AG09319 (cell line): Measurements from ENCODE around the gene DSC3.
"Not testable (repeated sequence)": the region's sequence is repeated elsewhere in the genome, so short reads cannot be mapped to it uniquely, and the experiment has no call there.

Experiments used
- DNase-seq: peaks from one replicate; pipeline ENCODE4 v3.0.0-alpha.2; 2010; ENCODE audit warnings: low read depth; ENCODE audit errors: extremely low read depth
- TF ChIP-seq, protein P1 (sequence below): IDR thresholded peaks from 2 replicates; pipeline ENCODE4 v1.5.1; 2011; ENCODE audit warnings: low read depth, mild to moderate bottlenecking, inconsistent platforms, low read length, moderate library complexity

The DSC3 gene

DNA sequence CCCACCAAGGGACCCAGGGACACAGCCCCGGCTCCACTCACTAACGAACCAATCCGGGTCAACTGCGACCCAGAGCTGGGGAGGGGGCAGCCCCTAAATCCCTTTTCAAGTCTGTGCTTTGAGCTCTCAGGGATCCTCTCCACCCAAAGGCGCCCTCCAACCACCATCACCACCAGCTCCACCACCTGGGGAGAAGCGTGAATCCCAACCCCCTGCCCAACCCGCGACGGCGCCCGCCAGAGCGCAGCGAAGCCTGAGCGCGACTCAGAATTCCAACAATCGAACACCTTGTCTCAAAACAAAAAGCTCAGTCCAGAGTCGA, 497 bp downstream of the DSC3 start:
- TF ChIP-seq, protein P1, sequence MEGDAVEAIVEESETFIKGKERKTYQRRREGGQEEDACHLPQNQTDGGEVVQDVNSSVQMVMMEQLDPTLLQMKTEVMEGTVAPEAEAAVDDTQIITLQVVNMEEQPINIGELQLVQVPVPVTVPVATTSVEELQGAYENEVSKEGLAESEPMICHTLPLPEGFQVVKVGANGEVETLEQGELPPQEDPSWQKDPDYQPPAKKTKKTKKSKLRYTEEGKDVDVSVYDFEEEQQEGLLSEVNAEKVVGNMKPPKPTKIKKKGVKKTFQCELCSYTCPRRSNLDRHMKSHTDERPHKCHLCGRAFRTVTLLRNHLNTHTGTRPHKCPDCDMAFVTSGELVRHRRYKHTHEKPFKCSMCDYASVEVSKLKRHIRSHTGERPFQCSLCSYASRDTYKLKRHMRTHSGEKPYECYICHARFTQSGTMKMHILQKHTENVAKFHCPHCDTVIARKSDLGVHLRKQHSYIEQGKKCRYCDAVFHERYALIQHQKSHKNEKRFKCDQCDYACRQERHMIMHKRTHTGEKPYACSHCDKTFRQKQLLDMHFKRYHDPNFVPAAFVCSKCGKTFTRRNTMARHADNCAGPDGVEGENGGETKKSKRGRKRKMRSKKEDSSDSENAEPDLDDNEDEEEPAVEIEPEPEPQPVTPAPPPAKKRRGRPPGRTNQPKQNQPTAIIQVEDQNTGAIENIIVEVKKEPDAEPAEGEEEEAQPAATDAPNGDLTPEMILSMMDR, result no peak
- DNase-seq, result no peak

DNA sequence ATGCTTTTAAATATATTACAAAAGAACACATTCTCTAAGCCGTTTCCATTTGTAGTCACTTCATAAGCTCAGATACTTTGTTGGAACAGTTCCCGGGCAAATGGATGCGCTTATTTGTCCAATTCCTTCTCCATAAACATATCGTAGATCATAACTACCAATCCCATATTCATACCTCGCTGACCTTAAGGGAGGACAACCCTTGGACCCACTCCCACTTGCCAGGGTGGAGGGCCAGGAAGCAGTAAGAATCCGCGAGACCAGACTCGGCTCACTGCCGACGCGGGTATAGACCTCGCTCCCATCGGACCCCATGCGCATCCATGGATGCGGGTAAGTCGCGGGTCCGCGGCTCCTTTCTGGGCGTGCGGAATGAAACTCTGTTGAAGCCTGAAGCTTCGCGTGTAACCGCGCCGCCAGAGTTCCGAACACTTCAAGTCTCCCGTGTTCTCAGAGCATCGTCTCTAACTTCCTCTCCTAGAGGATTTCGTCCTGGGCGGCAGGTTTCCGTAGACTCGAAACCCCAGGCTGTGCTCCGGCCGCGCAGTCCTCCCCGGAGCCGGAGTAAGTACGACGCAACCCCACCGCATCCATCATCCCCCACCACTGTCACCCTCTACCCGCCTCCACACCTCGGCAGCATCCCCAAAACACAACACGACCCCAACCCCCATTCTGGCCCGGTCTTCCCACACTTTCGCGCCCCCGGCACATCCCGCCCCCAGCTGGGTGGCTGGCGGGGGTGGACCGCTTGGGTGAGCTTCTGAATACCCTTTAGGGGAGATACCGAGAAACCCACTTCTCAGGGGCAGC, 1.1 kb downstream of the DSC3 start:
- TF ChIP-seq, protein P1, result no peak
- DNase-seq, result no peak

DNA sequence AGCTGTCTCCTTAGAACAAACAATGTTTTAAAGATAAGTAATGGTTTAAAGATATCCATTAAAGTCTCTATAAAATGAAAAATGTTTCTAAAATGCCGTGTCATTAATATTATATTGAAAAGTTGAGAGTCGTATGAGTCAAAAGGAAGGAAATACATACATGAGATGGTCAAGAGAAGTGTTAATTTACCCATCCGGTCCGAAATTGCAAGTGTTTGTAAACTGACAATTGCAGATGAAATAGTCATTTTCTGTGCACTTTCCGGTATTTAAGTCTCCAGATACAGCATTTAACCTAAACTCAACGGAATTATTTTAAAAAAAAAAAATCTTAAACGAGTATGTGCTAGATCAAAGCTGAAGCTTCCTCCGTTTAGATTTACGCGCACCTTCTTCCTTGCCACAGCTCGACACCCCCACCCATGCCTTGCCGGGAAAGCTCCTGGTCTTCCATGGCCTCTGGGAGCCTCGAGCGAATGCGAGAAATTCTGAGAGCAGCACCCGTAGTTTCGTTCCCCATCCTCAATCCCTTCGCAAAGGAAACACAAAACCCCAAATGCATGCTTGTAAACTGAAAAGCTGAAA, 1.8 kb downstream of the DSC3 start:
- no peak for DNase-seq
- TF ChIP-seq, protein P1, result no peak

- TF ChIP-seq, protein P1, result no peak
- DNase-seq, result no peak
These were observed 3.1 kb downstream of the DSC3 start for GRCh38 chr18:31039426-31039825.

- not testable (repeated sequence) for DNase-seq
These were observed 4.9 kb downstream of the DSC3 start for GRCh38 chr18:31037686-31038085.

GRCh38 chr18:31034541-31034940, 8.0 kb downstream of the DSC3 start:
- DNase-seq, result no peak
- TF ChIP-seq, protein P1, result no peak

- no peak for DNase-seq
- TF ChIP-seq, protein P1, result no peak
These were observed 11.8 kb downstream of the DSC3 start for GRCh38 chr18:31030574-31031278.
